Measurements from ENCODE around the gene THSD4. TPM values are rescaled to one million over a fixed set of nuclear protein-coding genes. Genes with fewer than 3 reads are reported as not detected.
"Not testable (repeated sequence)": the region's sequence is repeated elsewhere in the genome, so short reads cannot be mapped to it uniquely, and the experiment has no call there.

Gene THSD4
- total RNA-seq, 1 donor from 2014 or later = 1.6 TPM

DNA sequence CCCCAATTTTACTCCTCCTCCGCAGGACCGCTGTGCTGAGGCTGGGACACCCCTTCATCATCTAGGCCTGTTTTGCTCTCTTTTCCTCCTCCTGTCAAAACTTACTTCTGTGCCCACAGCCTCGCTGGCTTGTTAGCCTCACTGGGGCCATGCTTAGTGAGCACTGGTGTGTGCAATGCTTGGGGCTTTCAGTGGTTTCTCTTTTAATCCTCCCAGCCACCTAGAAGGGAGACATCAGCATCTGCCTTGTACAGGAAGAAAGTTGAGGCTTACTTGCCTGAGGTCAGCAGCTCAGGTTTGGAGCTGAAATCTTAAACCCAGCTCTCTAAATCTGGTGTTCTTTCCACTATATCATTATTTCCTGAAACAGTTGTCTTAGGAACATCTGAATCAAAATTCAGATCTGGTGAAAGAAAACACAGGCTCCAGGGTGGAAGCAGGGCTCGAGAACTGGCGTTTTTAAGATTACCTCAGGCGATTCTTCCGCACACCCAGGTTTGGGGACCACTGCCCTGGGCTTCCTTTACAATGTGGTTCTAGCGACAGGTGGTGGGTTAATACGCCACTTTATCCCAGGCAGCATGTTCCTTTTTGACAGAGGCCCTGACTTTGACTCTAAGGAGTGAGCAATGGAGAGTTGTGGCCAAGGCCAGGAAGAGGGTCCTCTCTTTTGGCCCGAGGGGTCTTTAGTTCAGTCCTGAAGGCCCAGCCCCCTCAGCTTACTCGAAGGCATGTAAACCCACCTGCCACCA lies 3.8 kb downstream of the THSD4 start:
- FAIRE-seq (no peak), DNase-seq (ENCODE audit: low spot score in 2 of 2) (no peak)

DNA sequence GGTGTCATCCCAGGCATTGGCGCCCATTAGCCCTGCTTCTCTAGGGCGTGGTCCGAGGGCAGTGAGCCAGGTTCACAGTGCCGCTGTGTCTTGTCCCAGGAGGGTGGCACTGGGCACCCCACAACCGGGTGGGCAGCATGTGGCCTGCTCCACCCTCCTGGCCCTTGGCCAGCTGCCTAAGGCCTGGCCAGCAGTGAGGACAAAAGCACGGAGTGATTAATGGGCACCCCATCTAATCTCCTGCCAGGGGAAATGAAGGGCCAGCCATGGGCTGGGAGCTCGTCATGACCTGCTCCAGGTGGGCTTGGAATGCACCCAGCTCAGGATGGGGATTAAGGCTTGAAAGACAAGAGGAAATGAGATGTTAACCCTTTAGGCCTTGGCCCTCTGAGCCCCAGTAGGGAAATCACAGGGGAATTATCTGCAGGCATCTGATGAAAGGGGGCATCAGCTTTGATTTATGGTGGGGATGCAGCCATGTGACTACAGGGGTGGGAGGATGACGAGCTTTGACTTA lies 5.2 kb downstream of the THSD4 start:
- DNase-seq (ENCODE audit: low spot score in 2 of 2) = no peak
- no peak for FAIRE-seq

DNA sequence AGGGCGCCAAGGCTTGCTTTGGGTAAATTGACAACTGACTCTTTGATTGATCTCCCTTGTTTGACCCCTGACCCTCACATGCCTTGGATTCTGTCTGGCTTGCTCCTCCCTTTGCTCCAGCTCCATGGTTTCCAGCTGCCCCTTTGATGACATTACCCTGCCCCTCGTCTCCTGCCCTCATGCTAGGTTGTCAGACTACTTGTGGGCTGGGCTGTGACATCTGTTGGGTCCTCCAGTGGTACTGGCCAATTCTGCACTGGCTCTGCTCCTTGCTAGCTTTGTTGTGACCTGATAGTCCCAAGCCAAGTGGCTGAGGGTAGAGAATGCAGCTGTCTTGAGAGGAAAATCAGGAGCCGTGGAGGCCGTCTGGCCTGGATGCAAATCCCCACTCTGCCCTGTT lies 6.2 kb downstream of the THSD4 start:
- no peak for DNase-seq (ENCODE audit: low spot score in 2 of 2)
- no peak for FAIRE-seq

DNA sequence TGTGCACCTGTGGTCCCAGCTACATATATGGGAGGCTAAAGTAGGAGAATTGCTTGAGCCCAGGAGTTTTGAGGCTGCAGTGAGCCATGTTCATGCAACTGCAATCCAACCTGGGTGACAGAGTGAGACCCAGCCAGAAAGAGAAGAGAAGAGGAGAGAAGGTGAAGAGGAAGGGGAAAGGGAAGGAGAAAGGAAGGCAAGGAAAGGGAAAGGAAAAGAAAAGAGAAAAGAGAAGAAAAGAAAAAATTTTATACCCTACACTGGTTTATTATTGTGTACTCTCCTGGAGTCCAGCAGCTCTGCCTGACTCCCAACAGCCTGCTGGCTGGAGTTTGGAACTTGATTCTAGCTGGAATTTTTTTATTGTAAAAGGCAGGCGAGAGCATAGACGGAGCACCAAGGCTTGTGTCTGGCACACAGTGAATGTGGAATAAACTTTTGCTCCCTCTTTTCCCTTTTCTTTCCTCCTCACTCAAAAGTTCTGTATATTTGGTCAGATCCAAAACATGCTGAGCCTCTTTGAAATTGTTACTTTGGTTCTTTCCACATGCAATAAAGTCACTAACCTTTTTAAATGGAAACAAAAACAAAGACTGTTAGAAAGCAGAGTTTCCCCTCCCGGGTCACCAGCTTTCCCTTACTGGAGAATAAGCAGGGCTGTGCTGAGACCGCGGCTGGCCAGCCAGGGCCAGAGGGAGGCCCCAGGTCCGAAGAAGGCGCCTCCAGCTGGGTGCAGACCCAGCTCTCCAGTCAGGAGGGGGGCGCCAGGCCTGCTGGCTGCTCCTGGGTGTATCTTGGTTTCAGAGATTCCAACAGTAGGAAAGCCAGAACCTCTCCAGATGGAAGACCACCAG lies 9.9 kb downstream of the THSD4 start:
- FAIRE-seq (no peak), DNase-seq (ENCODE audit: low spot score in 2 of 2) (no peak)

DNA sequence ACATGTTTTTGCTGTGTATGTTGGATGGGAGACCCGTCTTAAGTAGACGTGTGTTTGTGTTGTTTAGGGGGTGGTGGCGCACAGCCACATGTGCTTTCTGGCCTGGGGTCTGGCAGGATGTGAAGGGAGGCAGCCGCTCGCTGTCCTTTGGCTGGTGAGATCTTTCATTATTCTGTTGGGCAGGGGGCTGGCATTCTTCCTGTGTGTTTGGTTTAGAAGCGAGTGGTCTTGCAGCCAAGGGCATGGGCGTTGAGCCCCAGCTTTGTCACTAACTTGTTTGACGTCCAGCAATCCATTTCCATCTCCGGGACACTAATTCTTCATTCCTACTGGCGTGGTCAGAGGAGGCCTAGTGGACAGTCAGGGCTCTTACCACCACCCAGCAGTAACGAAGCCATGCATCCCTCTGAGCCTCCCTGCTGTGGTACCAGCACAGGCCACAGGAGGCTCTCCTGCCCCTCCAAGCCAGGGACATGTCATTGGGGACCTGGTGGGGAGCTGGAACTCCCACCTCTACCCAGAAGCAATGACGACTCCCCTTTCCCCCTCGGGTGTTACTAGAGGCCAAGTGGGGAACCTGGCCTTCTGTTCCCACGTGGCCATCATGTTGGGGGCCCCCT lies 10.7 kb downstream of the THSD4 start:
- FAIRE-seq (no peak), DNase-seq (ENCODE audit: low spot score in 2 of 2) (no peak)

DNA sequence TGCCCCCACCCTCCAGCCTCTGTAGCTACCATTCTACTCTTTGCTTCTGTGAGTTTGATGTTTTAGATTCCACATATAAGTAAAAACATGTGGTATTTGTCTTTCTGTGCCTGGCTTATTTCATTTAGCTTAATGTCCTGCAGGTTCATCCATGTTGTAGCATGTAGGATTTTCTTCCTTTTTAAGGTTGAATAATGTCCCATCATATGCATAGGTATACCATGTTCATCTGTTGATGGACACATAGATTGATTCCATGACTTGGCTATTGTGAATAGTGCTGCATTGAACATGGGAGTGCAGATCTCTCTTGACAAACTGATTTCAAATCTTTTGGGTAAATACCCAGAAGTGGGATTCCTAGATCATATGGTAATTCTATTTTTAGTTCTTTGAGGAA lies 11.8 kb downstream of the THSD4 start:
- no peak for FAIRE-seq
- DNase-seq (ENCODE audit: low spot score in 2 of 2) = no peak

DNA sequence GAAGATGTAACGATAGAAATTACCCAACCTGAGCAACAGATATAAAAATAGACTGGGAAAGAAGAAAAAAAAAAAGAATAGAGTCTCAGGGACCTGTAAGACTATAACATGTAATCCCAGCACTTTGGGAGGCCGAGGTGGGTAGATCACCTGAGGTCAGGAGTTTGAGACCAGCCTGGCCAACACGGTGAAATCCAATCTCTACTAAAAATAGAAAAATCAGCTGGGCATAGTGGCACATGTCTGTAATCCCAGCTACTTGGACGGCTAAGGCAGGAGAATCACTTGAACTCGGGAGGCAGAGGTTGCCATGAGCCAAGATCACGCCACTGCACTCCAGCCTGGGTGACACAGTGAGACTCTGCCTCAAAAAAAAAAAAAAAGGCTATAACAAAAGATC lies 12.9 kb downstream of the THSD4 start:
- FAIRE-seq = not testable (repeated sequence)

DNA sequence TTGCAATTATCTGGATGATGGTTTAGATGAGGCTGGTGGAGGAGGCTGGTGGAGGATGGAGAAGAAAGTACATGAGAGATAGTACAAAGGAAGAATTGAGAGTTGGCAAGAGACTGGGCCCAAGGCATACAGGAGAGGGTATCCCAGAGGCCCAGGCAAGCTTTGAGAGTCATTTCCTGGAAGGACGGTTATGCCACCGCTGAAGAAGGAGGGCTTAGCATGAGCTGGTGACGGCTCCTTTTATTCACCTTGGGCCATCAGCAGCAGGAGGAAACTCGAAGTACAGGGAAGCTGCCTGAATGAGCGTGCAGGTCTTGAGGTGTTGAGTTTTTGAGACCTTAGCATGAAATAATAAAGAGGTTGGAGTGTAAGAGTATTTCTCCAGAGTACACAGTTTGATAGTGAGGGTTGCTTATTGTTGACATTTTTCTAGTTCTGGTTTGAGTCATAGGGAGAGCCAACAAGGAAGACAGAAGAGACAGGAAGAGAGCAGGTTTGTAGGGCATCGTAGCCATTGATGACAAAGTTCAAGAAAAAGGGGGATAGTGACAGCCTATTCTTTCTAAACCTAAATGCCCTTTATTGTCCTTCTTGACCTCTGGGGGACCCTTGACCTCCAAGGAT lies 13.8 kb downstream of the THSD4 start:
- DNase-seq (ENCODE audit: low spot score in 2 of 2) = no peak
- FAIRE-seq = no peak

More for the DNA sequence above, 12.9 kb downstream of the THSD4 start:
- DNase-seq (ENCODE audit: low spot score in 2 of 2) = not testable (repeated sequence)

DNA sequence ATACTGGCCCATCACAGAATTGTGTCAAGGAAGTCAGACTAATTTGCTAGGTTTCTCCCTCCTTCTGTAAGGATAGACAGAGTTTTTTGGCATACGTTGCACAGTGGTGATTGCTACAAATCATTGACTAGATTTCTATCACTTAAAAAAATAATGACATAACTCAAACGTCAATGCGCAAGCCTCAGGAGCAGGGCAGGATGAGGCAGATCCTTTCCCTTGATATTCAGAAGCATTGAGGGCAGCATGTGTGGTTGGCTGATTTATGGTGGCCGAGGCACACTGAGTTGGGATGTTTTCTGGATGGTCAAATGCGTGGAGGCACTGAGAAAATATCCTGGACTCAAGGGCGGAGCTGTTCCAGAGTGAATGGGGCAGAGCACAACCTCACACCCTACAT lies 14.4 kb downstream of the THSD4 start:
- no peak for FAIRE-seq

DNA sequence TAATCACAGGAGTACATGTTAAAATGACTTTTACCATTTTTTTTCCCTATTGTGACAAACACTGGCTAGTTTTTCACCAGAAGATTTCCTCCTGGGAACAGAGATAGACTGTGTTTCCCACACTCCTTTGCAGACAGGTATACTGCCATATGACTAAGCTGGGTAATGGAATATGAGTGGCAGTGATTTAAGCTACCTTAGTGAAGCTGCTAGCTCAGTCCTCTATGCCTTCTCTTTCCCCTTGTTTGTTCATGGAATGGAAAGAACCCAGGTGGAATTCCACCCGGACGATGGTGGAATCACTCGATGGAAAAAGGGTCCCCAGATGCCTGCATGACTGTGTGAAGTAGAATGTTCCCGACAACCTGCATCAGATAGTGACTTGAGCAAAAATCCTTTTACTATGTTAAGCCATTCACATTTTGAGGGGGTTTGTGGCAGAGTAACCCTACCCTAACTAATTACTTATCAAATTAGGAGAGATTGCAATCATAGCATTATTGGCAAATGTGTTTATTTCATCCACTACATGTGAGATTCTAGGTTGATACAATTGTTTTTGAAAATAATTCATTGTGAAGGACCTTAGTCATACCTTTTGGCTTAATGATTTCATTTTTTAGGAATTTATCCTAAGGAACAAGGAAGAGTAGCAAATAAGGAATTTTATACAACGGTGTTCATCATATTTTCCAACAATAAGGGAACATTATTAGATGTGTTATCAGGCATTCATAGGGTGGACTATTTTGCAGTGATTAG lies 16.5 kb downstream of the THSD4 start:
- FAIRE-seq (no peak), DNase-seq (ENCODE audit: low spot score in 2 of 2) (no peak)

More for the DNA sequence above, 14.4 kb downstream of the THSD4 start:
- DNase-seq (ENCODE audit: low spot score in 2 of 2) = no peak

DNA sequence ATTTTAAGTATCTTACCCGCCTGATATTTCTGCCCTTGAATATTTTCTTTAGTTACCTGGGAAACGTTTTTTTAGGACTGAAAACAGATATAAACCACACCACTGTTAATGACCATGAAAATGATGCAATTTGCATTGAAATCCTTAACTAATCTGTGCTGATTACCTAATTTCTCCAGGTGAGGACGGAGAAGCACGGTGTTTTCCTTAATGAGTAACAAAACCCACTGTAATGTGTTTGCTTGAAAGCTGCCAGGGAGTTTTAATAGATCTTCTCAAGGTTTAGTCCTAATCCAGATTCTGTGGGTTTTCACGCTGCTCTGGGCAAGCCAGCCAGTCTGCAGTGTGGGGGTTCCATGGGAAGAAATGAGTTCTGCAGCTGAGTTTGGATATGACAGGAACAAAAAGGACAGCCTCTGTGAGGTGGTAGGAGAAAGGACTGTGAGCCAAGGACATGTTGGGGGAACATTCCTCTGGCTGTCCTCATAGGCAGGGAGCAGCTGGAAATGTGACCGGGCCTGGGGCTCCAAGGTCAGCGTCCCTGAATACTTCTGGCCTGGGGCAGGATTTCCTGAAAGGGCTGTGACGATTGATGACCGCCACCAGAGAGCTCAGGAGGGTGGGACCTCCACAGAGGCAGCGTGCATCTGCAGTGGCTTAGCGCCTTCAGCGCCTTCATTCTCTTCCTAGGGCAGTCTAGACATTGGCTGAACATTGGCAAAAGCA lies 18.6 kb downstream of the THSD4 start:
- DNase-seq (ENCODE audit: low spot score in 2 of 2) (no peak), FAIRE-seq (no peak)

DNA sequence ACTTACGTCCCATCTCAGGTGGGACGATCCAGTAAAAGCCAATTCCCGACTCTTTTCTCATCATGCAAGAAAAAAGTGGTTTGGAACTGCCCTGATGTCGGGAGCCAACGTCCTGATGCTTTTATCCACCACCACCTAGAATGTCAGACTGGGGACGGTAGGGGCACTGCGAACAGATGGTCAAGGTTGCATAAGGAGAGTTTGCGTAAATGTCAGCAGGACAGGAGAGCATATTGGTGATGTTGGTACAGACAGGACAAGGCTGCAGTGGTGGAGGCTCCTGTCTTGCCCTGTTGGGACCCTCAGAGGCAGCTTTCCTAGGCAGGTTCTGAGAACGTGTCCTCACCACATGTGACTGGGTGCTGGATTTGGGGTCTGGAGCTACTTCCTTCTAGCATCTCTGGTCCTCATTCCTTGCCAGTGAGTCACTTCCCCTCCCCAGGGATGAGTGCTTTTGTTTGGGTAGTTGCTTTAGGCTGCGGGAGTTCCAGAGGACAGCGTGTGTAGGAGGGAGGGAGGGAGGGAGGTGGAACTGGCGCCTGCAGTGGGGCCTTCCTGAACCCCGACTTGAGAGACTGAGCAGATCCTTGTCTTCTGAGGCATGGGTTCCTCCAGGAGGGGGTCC lies 21.0 kb downstream of the THSD4 start:
- no peak for DNase-seq (ENCODE audit: low spot score in 2 of 2)
- no peak for FAIRE-seq

DNA sequence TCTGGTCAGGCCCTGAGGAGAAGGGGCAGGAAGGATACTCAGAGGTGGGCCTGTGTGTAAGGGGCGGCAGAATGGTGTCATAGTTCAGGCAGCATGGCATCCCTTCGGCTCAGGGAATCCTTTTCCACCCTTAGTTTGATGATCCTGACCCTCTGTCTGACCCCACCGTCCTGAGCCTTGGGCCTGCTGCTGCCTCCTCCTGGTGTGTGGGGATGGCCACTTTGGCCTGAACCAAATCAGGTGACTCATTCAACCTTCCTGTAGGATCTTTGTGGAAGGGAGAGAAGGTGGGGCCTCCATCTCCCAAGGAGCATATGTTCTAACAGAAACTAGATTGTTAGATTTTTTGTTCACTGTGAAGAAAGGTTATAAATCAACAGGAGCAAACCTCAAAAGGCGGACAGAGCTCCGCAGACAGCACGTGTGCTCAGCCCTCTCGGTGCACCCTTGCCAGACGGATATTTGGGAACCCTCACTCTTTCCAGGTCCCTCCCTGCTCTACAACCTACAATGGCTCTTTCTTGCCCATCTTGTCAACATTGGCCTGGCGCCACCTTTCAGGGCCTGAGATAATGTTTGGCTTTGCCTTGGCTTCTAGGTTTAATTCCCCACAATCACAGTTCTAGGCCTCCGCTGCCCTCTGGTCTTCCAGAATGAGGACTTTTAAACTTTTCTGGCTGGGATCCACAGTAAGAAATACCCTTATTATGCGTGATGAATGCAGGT lies 21.7 kb downstream of the THSD4 start:
- DNase-seq (ENCODE audit: low spot score in 2 of 2) (no peak), FAIRE-seq (no peak)

DNA sequence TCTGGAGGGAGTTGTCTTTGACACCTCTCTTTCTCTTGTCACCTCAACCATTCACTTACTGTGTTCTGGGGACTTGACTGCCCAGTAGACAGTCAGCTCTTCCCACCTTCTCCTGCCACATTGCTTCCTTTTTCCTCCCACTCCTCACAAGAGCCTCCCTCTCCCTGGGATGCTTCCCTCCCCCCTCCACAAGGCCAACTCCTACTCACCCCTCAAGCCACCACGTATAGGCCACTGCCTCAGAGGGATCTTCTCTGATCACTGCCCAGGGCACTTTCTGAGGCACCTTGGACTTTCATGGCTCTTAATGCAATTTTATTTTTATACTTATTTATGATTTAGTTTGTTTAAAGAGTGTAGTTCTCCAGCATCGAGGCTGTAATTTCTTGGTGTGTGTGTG lies 23.2 kb downstream of the THSD4 start:
- FAIRE-seq (no peak), DNase-seq (ENCODE audit: low spot score in 2 of 2) (no peak)

DNA sequence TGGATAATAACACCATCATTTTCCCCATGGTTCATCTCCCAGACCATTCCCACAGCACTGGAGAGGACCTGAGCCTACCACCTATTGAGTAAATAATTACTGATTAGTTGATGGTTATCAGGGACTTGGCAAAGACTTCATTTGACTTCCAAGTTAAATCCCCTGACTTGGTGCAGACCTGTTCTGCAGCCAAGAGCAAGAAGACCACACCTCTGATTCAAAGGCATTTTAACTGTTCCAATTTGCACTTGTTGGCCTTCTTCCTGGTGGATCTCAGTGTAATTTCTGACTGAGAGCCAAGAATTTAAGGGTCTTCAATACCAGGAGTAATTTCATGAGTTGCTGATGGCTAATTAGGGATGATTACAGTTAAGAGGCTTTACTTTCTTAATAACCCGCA lies 24.0 kb downstream of the THSD4 start:
- DNase-seq (ENCODE audit: low spot score in 2 of 2) (no peak), FAIRE-seq (no peak)

DNA sequence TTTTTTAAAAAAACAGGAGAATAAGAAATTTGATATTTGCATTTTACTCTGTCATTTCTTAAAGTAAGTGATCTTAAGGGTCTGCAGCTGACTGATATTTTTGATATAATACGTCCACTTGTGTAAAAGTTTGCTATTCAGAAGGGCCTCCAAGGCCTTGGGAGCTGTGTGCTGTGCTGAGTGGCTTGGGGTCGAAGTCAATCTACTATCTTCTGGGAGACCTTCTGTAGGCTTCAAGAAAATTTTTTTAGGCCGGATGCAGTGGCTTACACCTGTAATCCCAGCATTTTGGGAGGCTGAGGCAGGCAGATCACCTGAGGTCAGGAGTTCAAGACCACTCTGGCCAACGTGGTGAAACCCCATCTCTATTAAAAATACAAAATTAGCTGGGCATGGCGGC lies 26.3 kb downstream of the THSD4 start:
- no peak for DNase-seq (ENCODE audit: low spot score in 2 of 2)
- FAIRE-seq = no peak

DNA sequence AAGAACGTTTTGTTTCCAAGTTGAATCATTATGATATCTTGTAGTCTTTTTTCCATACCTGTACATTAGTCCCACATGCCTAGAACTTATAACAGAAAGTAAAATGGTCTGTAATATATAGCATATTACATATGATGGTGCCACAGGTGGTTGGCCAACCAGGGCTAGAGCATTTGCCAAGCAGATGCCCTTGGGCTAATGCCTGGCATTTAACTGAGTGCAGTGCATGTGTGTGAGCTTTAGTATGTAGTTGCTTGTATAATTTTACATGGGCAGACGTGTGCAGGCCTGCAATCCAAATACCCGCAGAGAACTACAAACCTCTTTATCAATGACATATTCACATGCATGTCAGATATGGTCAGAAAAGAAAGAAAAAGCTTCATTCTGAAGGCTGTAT lies 27.5 kb downstream of the THSD4 start:
- FAIRE-seq (no peak), DNase-seq (ENCODE audit: low spot score in 2 of 2) (no peak)
